Kidney (tissue), 14 donors: Measurements from ENCODE around the gene OGA. TPM values are rescaled to one million over a fixed set of nuclear protein-coding genes. Genes with fewer than 3 reads are reported as not detected.

ENCODE experiments used
- DNase-seq, 5 donors: peaks; one replicate each; pipeline ENCODE4 v3.0.0-alpha.2; 2013 to 2020
- FAIRE-seq: peaks from 2 replicates; lab custom pipeline; 2012; peaks lifted over from hg19 to GRCh38; lab: Jason Lieb, UNC
- H3K27ac ChIP-seq, 2 donors: one replicate each; pipeline ENCODE4 v1.7.0; 2013; ENCODE audit warnings: low read depth in 2 of 2, low read length in 2 of 2, inconsistent platforms in 1 of 2
- H3K27me3 ChIP-seq: one replicate; pipeline ENCODE4 v1.7.1; 2013; ENCODE audit warnings: low read length, inconsistent platforms; ENCODE audit not compliant: control insufficient read depth, insufficient read depth
- H3K36me3 ChIP-seq, 3 donors: one replicate each; pipeline versions ENCODE4 v1.7.0 to v1.7.1; 2013; ENCODE audit warnings: low read length in 3 of 3, control low read depth in 1 of 3, inconsistent platforms in 1 of 3; ENCODE audit not compliant: insufficient read depth in 3 of 3, control insufficient read depth in 2 of 3
- H3K4me1 ChIP-seq, 3 donors: one replicate each; pipeline versions ENCODE4 v1.7.0 to v1.7.1; 2013; ENCODE audit warnings: low read length in 3 of 3, inconsistent platforms in 1 of 3, low read depth in 1 of 3; ENCODE audit not compliant: control insufficient read depth in 2 of 3, insufficient read depth in 2 of 3
- H3K4me3 ChIP-seq, 3 donors: one replicate each; pipeline versions ENCODE4 v1.7.0 to v1.8.1; 2013; ENCODE audit warnings: low read length in 3 of 3, control low read depth in 1 of 3, inconsistent platforms in 1 of 3
- H3K9ac ChIP-seq, 3 donors: one replicate each; pipeline versions ENCODE4 v1.7.0 to v1.7.1; 2013; ENCODE audit warnings: low read length in 3 of 3, control low read depth in 1 of 3, inconsistent platforms in 1 of 3
- H3K9me3 ChIP-seq, 3 donors: one replicate each; pipeline versions ENCODE4 v1.7.0 to v1.7.1; 2013; ENCODE audit warnings: low read length in 3 of 3, control low read depth in 1 of 3, inconsistent platforms in 1 of 3; ENCODE audit not compliant: control insufficient read depth in 2 of 3, insufficient read depth in 1 of 3
- intact Hi-C: fragments of 100-400 bp; cut with DNase I; formaldehyde crosslinking; loops from one replicate; pipeline ENCODE4 v1.11.1; 2022
- polyA plus RNA-seq: library from polyadenylated mRNA; stranded (reverse); fragments of 350-450 nt; fragmentation: Illumina TruSeq; extraction: RNeasy Lipid Tissue Mini Kit (QIAGEN cat#74804); gene quantifications from one replicate; pipeline ENCODE4 v1.2.3, GENCODE V29; 2014; ENCODE audit warnings: low read depth, low replicate concordance; ENCODE audit not compliant: insufficient read depth
- total RNA-seq: library from RNA; stranded (reverse); fragmentation: NEBNext Ultra II Directional; extraction: Animal tissue kit (Norgen Biotek cat#: 25700); gene quantifications from one replicate; pipeline ENCODE4 v1.2.1, GENCODE V29; 2021
- TF ChIP-seq, protein P1 (sequence below): IDR thresholded peaks from 3 replicates; pipeline ENCODE4 v1.5.1; 2012; ENCODE audit warnings: mild to moderate bottlenecking, moderate library complexity, borderline replicate concordance; ENCODE audit not compliant: insufficient read depth; ENCODE audit errors: extremely low read depth
- donor health status: control.
- donor health status: control.
- donor health status: control.
- donor health status: control.
- donor health status: control.
- donor health status: DM: yes; HTN: yes; CAD: no.
- donor health status: Normal renal cell carcinoma (clear cell type).

OGA gene
- total and polyA plus RNA-seq, 2 donors from 2014 or later, result 33.4 to 146 TPM

GRCh38 chr10:101767966-101768790 is 50.1 kb downstream of the OGA start:
- Histone ChIP-seq H3K36me3 (no peaks in the 10 kb centered on the region), H3K27ac (no peak overlapping the region), H3K9me3 (no peaks in the 10 kb centered on the region), H3K27me3 (peaks cover 9% of the 10 kb centered on the region), H3K9ac (no peak overlapping the region), H3K4me1 (peaks cover 0 to 8% (median 0%) of the 10 kb centered on the region in 3 donors), H3K4me3 (no peak overlapping the region)
- DNase-seq (peak in 3 of 5 donors; percentile 47 to 69 (median 65)), FAIRE-seq (no peak)
- intact Hi-C loops, result no loop called here
- TF ChIP-seq, protein P1, sequence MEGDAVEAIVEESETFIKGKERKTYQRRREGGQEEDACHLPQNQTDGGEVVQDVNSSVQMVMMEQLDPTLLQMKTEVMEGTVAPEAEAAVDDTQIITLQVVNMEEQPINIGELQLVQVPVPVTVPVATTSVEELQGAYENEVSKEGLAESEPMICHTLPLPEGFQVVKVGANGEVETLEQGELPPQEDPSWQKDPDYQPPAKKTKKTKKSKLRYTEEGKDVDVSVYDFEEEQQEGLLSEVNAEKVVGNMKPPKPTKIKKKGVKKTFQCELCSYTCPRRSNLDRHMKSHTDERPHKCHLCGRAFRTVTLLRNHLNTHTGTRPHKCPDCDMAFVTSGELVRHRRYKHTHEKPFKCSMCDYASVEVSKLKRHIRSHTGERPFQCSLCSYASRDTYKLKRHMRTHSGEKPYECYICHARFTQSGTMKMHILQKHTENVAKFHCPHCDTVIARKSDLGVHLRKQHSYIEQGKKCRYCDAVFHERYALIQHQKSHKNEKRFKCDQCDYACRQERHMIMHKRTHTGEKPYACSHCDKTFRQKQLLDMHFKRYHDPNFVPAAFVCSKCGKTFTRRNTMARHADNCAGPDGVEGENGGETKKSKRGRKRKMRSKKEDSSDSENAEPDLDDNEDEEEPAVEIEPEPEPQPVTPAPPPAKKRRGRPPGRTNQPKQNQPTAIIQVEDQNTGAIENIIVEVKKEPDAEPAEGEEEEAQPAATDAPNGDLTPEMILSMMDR, result no peak

- Histone ChIP-seq H3K27ac (no peak overlapping the region), H3K9ac (no peak overlapping the region), H3K4me1 (peaks cover 0 to 8% (median 0%) of the 10 kb centered on the region in 3 donors), H3K36me3 (no peaks in the 10 kb centered on the region), H3K27me3 (peaks cover 4% of the 10 kb centered on the region), H3K9me3 (no peaks in the 10 kb centered on the region), H3K4me3 (no peak overlapping the region)
- peak in 1 of 5 donors; percentile 67 for DNase-seq
- TF ChIP-seq, protein P1, result no peak
- intact Hi-C loops, result no loop called here
- no peak for FAIRE-seq
These were observed 50.7 kb downstream of the OGA start for GRCh38 chr10:101767600-101767945.

GRCh38 chr10:101766753-101767599 is 51.3 kb downstream of the OGA start:
- Histone ChIP-seq H3K27me3 (no peaks in the 10 kb centered on the region), H3K36me3 (no peaks in the 10 kb centered on the region), H3K27ac (no peak overlapping the region), H3K4me3 (no peak overlapping the region), H3K9me3 (no peaks in the 10 kb centered on the region), H3K9ac (no peak overlapping the region), H3K4me1 (peaks cover 0 to 8% (median 0%) of the 10 kb centered on the region in 3 donors)
- FAIRE-seq (no peak), DNase-seq (no peak)
- TF ChIP-seq, protein P1, result no peak
- intact Hi-C loops, result no loop called here
